Breast epithelium (tissue), 4 donors: Measurements from ENCODE around the gene AGBL5. TPM values are rescaled to one million over a fixed set of nuclear protein-coding genes. Genes with fewer than 3 reads are reported as not detected.

Experiments
- DNase-seq, 2 donors: peaks; one replicate each; pipeline ENCODE4 v3.0.0-alpha.2; 2019; ENCODE audit warnings: low spot score in 2 of 2
- H3K27ac ChIP-seq, 2 donors: fragments of 200-600 bp; sonication (generic) in 1 of 2; one replicate each; pipeline ENCODE4 v1.5.1; 2016 to 2019; ENCODE audit warnings: mild to moderate bottlenecking in 1 of 2
- H3K27me3 ChIP-seq, 2 donors: fragments of 200-600 bp; sonication (generic) in 1 of 2; one replicate each; pipeline versions ENCODE4 v1.5.1 to v1.6.0; 2017 to 2019; ENCODE audit warnings: control low read depth in 1 of 2, mild to moderate bottlenecking in 1 of 2
- H3K36me3 ChIP-seq: fragments of 200-600 bp; one replicate; pipeline ENCODE4 v1.5.1; 2019
- H3K4me1 ChIP-seq, 2 donors: fragments of 200-600 bp; sonication (generic); one replicate each; pipeline ENCODE4 v1.5.1; 2016 to 2019; ENCODE audit warnings: control low read depth in 1 of 2
- H3K4me3 ChIP-seq, 3 donors: fragments of 200-600 bp; sonication (generic); 1 replicate in 2 of 3; 2 replicates in 1 of 3; pipeline ENCODE4 v1.5.1; 2016 to 2019; ENCODE audit warnings: mild to moderate bottlenecking in 3 of 3, moderate library complexity in 2 of 3
- H3K9me3 ChIP-seq, 2 donors: fragments of 200-600 bp; sonication (generic) in 1 of 2; one replicate each; pipeline ENCODE4 v1.5.1; 2016 to 2019; ENCODE audit warnings: control low read depth in 1 of 2
- CTCF ChIP-seq, 3 donors: fragments of 450-650 bp; IDR thresholded peaks; one replicate each; pipeline ENCODE4 v1.5.1; 2016 to 2017; ENCODE audit warnings: antibody characterized with exemption in 3 of 3, mild to moderate bottlenecking in 3 of 3, moderate library complexity in 3 of 3
- POLR2A ChIP-seq: fragments of 450-650 bp; IDR thresholded peaks from one replicate; pipeline ENCODE4 v1.6.1; 2016; ENCODE audit warnings: antibody characterized with exemption, mild to moderate bottlenecking, moderate library complexity
- POLR2AphosphoS5 ChIP-seq, 3 donors: sonication (generic); formaldehyde crosslinking; IDR thresholded peaks; one replicate each; pipeline ENCODE4 v1.6.1; 2017; ENCODE audit warnings: antibody characterized with exemption in 3 of 3
- intact Hi-C: fragments of 100-400 bp; cut with DNase I; formaldehyde crosslinking; loops from one replicate; pipeline ENCODE4 v1.15.1; 2023; ENCODE audit warnings: low total_unique reads
- total RNA-seq, 3 donors: library from RNA; depleted of rRNA; stranded (reverse); fragments of >200 nt; gene quantifications; one replicate each; pipeline ENCODE4 v1.1.0, GENCODE V29; 2016

Gene AGBL5
- total RNA-seq, 3 donors from 2014 or later, result 12.5 to 21.5 (median 16.1) TPM

GRCh38 chr2:27099334-27099955, 48.0 kb downstream of the AGBL5 start:
- H3K4me1 ChIP-seq, result peaks cover 0 to 4% of the 10 kb centered on the region in 2 donors
- H3K36me3 ChIP-seq, result no peaks in the 10 kb centered on the region
- no peak overlapping the region for H3K27ac ChIP-seq
- no peaks in the 10 kb centered on the region for H3K27me3 ChIP-seq
- H3K9me3 ChIP-seq, result no peaks in the 10 kb centered on the region
- H3K4me3 ChIP-seq, result no peak overlapping the region
- no peak for TF ChIP-seq POLR2A
- TF ChIP-seq CTCF (IDR thresholded peaks at IDR 0.05), result no peak
- no peak for TF ChIP-seq POLR2AphosphoS5 (IDR thresholded peaks at IDR 0.05)
- intact Hi-C loops, result loop anchor here (10.0 kb wide), 1 partner anchor 205 kb away; the partner anchor contains the start of gene UCN
- DNase-seq, result no peak

- intact Hi-C loops, result no loop called here
- Histone ChIP-seq H3K4me3 (no peak overlapping the region), H3K27me3 (no peaks in the 10 kb centered on the region), H3K9me3 (no peaks in the 10 kb centered on the region), H3K4me1 (peaks cover 0 to 4% of the 10 kb centered on the region in 2 donors), H3K36me3 (no peaks in the 10 kb centered on the region), H3K27ac (no peak overlapping the region)
- TF ChIP-seq CTCF (IDR thresholded peaks at IDR 0.05) (no peak), POLR2A (no peak)
- no peak for DNase-seq
Measured at GRCh38 chr2:27100036-27100435, 48.6 kb downstream of the AGBL5 start.

GRCh38 chr2:27102329-27102728, 50.9 kb downstream of the AGBL5 start:
- intact Hi-C loops, result no loop called here
- no peaks in the 10 kb centered on the region for H3K36me3 ChIP-seq

GRCh38 chr2:27105981-27106380, 54.5 kb downstream of the AGBL5 start:
- TF ChIP-seq POLR2AphosphoS5 (IDR thresholded peaks at IDR 0.05) (no peak), POLR2A (no peak), CTCF (IDR thresholded peaks at IDR 0.05) (no peak)
- intact Hi-C loops, result no loop called here
- Histone ChIP-seq H3K27me3 (no peaks in the 10 kb centered on the region), H3K27ac (no peak overlapping the region), H3K4me1 (no peaks in the 10 kb centered on the region), H3K36me3 (no peaks in the 10 kb centered on the region), H3K4me3 (no peak overlapping the region), H3K9me3 (no peaks in the 10 kb centered on the region)
- DNase-seq, result no peak

More at GRCh38 chr2:27102329-27102728, 50.9 kb downstream of the AGBL5 start:
- no peaks in the 10 kb centered on the region for H3K4me1 ChIP-seq
- H3K4me3 ChIP-seq, result no peak overlapping the region
- H3K27me3 ChIP-seq, result no peaks in the 10 kb centered on the region
- no peak for TF ChIP-seq CTCF (IDR thresholded peaks at IDR 0.05)
- no peak for TF ChIP-seq POLR2A
- no peak for TF ChIP-seq POLR2AphosphoS5 (IDR thresholded peaks at IDR 0.05)
- no peaks in the 10 kb centered on the region for H3K9me3 ChIP-seq
- no peak for DNase-seq
- H3K27ac ChIP-seq, result no peak overlapping the region

- no peak for TF ChIP-seq CTCF (IDR thresholded peaks at IDR 0.05)
- TF ChIP-seq POLR2A, result no peak
- TF ChIP-seq POLR2AphosphoS5 (IDR thresholded peaks at IDR 0.05), result no peak
- Histone ChIP-seq H3K9me3 (no peaks in the 10 kb centered on the region), H3K27ac (no peak overlapping the region), H3K4me3 (no peak overlapping the region), H3K4me1 (no peaks in the 10 kb centered on the region), H3K36me3 (no peaks in the 10 kb centered on the region), H3K27me3 (no peaks in the 10 kb centered on the region)
- intact Hi-C loops, result no loop called here
- DNase-seq, result no peak
Measured at GRCh38 chr2:27108221-27108620, 56.8 kb downstream of the AGBL5 start.
